Measurements from ENCODE around the gene NTF4. TPM values are rescaled to one million over a fixed set of nuclear protein-coding genes. Genes with fewer than 3 reads are reported as not detected.
A peak's percentile ranks its signal among the peaks of the same experiment; 100 is the strongest.
"Not testable (repeated sequence)": the region's sequence is repeated elsewhere in the genome, so short reads cannot be mapped to it uniquely, and the experiment has no call there.

NTF4 gene
- total RNA-seq, 1 donor from 2014 or later, result not detected

DNA sequence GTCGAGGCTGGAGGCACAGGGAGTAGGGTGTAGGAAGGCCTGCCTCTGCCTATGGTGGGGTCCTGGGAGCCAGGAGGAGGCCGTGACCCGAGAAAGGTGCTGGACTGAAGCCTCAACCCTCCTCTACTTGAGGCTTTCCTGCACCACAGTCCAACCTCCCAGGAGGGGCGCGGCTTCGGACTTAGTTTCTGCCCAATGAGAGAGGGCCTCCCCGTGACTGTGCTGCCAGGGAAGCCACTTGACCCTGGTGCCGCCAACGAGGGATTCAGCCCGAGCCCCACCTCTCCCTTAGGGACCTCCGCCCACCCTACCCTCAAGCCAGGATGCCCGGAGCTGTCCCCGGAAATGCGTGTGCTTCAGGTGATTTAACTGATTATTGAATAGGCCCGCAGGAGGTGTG is 40.4 kb downstream of the NTF4 start, which contains the start of gene CGB3:
TSS of gene CGB3 (minus strand) at position 101 of the 400 bp plus-strand sequence. CDS start 362 bp downstream, outside the sequence.
- not testable (repeated sequence) for DNase-seq (ENCODE audit: low read depth)

DNA sequence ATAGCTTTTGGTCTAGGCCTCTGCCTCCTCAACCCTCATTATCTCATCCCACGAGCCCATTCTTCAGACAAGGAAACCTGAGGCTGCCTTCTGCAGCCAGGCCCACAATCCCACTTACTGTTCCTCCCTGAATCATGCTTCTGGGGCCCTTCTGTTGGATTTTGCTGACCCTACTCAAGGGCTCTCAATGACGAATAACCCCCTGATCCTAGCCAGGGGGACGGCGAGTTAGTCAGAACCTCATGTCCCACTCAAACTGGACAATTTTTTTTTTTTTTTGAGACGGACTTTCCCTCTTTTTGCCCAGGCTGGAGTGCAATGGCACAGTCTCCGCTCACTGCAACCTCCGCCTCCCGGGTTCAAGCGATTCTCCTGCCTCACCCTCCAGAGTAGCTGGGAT is 42.5 kb downstream of the NTF4 start:
- DNase-seq (ENCODE audit: low read depth), result no peak

GRCh38 chr19:49020931-49021895 is 43.4 kb downstream of the NTF4 start:
- no peak for DNase-seq (ENCODE audit: low read depth)

DNA sequence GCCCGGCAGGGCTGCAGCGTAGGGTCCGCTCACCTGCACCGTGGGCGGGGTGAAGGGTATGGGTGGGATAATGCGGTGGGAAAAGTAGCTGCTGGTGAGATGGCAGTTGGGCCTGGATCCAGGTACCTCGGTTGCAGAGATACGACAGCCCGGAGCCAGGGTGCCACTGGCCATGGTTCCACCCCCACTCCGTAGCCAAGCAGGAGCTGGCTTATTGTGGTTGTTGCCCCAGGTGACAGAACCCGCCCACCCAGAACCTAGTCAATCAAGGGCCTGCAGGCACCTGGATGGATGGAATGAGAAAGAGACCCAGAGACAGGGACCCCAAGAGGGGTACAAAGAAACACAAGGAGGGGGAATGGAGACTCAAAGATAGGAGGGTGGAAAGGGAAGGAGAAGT is 44.3 kb downstream of the NTF4 start:
- no peak for DNase-seq (ENCODE audit: low read depth)

GRCh38 chr19:49019242-49019932 is 45.2 kb downstream of the NTF4 start:
- DNase-seq (ENCODE audit: low read depth), result peak; percentile 22

- DNase-seq (ENCODE audit: low read depth), result not testable (repeated sequence)
These were observed 46.0 kb downstream of the NTF4 start for GRCh38 chr19:49018388-49019241.

- peak; percentile 52 for DNase-seq (ENCODE audit: low read depth)
These were observed 46.8 kb downstream of the NTF4 start for GRCh38 chr19:49017666-49018351.

DNA sequence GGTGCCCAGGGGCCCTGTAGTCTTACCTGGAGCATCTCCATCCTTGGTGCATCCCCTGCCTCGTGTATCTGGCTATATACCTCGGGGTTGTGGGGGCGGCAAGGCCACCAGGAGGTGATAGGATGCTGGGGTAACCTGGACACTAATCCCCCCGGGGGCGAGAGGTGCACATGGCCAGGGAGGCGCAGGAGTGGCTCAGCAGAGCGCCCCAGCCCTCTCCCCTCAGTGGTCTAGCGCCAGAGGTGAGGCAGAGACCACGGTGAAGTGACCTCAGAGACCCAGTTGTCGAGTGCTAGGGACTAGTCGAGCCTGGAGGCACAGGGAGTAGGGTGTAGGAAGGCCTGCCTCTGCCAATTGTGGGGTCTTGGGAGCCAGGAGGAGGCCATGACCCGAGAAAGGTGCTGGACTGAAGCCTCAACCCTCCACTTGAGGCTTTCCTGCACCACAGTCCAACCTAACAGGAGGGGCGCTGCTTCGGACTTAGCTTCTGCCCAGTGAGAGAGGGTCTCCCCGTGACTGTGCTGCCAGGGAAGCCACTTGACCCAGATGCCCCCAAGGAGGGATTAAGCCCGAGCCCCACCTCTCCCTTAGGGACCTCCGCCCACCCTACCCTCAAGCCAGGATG is 47.5 kb downstream of the NTF4 start, which contains the start of gene LHB:
TSS of gene LHB (minus strand) at position 51 of the 625 bp plus-strand sequence. CDS start at position 41, 10 bp downstream.
- DNase-seq (ENCODE audit: low read depth), result no peak

GRCh38 chr19:49016067-49016839 is 48.4 kb downstream of the NTF4 start:
- DNase-seq (ENCODE audit: low read depth), result no peak

DNA sequence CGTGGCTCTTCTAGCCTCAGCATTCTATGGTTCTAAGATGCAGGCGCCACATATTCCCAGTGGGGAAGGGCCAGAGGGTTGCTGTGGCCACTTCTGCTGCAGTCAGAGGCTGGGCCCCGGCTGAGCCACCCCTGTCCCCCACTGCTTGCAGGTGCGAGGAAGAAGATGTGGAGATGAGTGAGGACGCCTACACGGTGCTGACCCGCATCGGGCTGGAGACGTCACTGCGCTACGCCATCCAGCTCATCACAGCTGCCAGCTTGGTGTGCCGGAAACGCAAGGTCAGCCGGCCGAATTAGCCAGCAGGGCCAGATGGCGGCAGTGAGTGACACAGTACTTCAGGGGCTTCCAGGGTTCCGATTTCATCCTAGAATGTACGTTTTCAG is 49.8 kb downstream of the NTF4 start:
- DNase-seq (ENCODE audit: low read depth), result no peak

- no peak for DNase-seq (ENCODE audit: low read depth)
These were observed 50.3 kb downstream of the NTF4 start for GRCh38 chr19:49014123-49014869.

DNA sequence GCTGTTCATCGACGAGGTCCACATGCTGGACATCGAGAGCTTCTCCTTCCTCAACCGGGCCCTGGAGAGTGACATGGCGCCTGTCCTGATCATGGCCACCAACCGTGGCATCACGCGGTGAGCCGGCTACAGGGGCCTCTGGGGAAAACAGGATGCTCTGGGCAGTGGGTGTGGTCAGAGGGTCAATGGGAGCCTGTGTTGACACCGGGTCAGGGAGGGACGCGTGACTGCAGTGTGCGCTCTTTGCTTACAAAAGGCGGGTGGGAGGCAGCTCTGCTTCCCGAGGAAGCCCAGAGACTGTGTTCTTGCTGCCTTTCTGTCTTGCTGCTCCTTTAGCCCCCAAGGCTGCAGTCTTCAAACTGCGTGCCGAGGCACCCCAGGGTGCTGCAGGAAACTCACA is 53.4 kb downstream of the NTF4 start:
- no peak for DNase-seq (ENCODE audit: low read depth)

Other genes starting within 250 kb of the NTF4 start
- 0.59 TPM in 1 of 2 replicates, not detected in the other for gene HSD17B14, start 228.3 kb downstream of the NTF4 start, total RNA-seq
- gene PLEKHA4, start 196.2 kb downstream of the NTF4 start, total RNA-seq, result 25.5 and 29.5 TPM in 2 replicates
- gene PPP1R15A, start 192.4 kb downstream of the NTF4 start, total RNA-seq, result 62.2 and 81.7 TPM in 2 replicates
- gene TULP2, start 166.1 kb downstream of the NTF4 start, total RNA-seq, result not detected in 2 replicates
- gene NUCB1, start 164.5 kb downstream of the NTF4 start, total RNA-seq, result 178 and 199 TPM in 2 replicates
- gene DHDH, start 131.1 kb downstream of the NTF4 start, total RNA-seq, result 0.32 TPM in 1 of 2 replicates, not detected in the other
- gene BAX, start 109.9 kb downstream of the NTF4 start, total RNA-seq, result 59.7 and 78.0 TPM in 2 replicates
- 1,692 and 1,792 TPM in 2 replicates for gene FTL, start 99.5 kb downstream of the NTF4 start, total RNA-seq
- gene GYS1, start 71.5 kb downstream of the NTF4 start, total RNA-seq, result 358 and 408 TPM in 2 replicates
- gene RUVBL2, start 70.9 kb downstream of the NTF4 start, total RNA-seq, result 94.7 and 106 TPM in 2 replicates
- gene LHB, start 47.7 kb downstream of the NTF4 start, total RNA-seq, result not detected in 2 replicates
- not detected in 2 replicates for gene CGB3, start 40.5 kb downstream of the NTF4 start, total RNA-seq
- not detected in 2 replicates for gene CGB2, start 32.9 kb downstream of the NTF4 start, total RNA-seq
- gene CGB1, start 27.9 kb downstream of the NTF4 start, total RNA-seq, result not detected in 2 replicates
- gene CGB5, start 21.0 kb downstream of the NTF4 start, total RNA-seq, result not detected in 2 replicates
- gene CGB8, start 15.7 kb downstream of the NTF4 start, total RNA-seq, result not detected in 2 replicates
- 0.29 TPM in 1 of 2 replicates, not detected in the other for gene CGB7, start 7.1 kb downstream of the NTF4 start, total RNA-seq
- gene KCNA7, start 7.9 kb upstream of the NTF4 start, total RNA-seq, result 0.21 and 1.3 TPM in 2 replicates
- gene SNRNP70, start 20.6 kb upstream of the NTF4 start, total RNA-seq, result 312 and 331 TPM in 2 replicates
- gene LIN7B, start 49.6 kb upstream of the NTF4 start, total RNA-seq, result 22.1 and 44.2 TPM in 2 replicates
- gene C19orf73, start 54.3 kb upstream of the NTF4 start, total RNA-seq, result not detected in 2 replicates
- gene PPFIA3, start 54.7 kb upstream of the NTF4 start, total RNA-seq, result 10.2 and 12.5 TPM in 2 replicates
- gene HRC, start 90.6 kb upstream of the NTF4 start, total RNA-seq, result 375 and 578 TPM in 2 replicates
- 14.3 and 18.6 TPM in 2 replicates for gene TRPM4, start 93.0 kb upstream of the NTF4 start, total RNA-seq

All from myocyte (in vitro differentiated cells).